Activated CD8-positive, alpha-beta memory T cell treated with anti-CD3 and anti-CD28 coated beads for 1 hour (primary cell): ENCODE results near the gene CROCC2.

Source experiments
- DNase-seq, 2 donors: peaks; one replicate each; pipeline ENCODE4 v3.0.0-alpha.2; 2020; ENCODE audit warnings: low read depth in 1 of 2; ENCODE audit errors: extremely low read depth in 1 of 2

CROCC2 gene

DNA sequence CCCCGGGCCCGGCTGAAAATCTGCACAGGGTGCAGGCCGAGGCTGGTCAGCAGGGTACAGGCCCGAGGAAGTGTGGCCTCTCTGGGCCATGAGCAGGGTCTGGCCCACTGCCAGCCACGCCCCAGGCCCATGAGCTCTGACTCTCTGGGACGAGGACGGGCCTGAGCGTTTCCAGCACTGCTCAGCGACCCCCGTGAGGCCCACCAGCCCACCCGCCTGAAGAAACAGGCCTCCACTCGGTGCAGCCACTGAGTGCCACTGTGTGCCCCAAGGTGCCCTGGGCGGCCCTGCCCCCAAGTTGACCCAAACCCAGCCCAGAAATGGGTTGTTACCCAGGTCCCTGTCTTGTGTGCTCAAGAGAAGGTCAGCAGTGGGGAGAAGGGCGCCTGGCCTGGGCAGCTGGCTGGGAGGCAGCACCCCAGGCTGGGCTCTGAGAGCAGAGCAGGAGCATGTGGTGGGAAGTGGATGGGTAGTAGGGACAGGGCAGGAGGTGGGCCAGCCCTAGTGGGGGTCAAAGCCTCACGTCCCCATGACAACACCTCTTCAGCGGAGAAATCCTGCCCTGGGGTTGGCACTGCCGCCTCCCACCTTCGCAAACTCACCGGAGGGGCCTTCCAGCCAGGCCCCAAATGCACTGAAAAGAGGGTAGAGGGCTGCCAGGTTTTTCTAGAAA lies 90.2 kb downstream of the CROCC2 start:
- DNase-seq, result no peak

DNA sequence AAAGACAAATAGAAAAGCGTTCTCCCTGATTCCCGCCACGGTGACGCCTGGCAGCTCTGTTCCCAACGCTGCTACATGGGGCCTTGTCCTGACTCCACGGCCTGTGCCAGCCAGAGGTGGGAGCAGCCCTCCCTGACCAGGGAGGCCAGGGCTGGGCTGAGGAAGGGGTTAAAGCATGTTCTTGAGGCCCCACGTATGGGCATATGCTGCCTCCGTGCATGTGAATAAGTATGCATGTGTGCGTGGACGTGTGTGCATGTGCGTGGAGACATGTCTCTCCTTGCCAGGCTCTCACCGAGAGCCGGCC lies 90.7 kb downstream of the CROCC2 start:
- DNase-seq, result no peak

DNA sequence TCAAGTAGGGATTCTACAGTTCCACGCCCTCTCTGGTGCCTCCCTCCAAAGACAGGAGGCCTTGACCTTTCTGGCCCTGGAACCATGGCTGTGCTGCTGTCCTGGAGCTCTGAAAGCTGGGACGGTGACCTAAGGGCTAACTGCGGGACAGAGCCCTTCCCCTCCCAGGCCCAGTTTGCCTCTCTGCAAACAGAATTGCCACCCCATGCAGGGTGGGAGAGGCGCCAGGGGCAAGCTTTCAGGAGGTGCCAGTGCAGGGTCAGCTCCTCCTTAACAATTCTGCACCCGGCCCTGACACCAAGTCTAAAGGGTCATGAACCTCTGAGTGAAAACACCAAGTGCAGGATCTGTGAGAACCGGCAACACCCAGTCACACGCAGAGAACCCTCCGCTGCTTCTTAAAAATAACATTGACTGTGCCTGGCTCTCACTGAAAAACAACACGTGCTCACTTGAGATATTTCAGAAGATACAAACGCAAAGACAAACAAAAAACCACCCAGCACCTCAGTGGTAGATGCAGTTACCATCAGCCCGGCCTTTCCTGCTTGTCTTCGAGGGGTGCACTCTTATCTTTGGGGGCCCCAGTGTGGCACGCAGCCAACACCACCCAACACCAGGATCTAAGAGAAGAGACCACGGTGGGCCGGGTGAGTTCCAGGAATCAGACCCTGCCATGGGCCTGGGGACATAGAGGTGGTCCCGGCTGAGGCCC lies 91.2 kb downstream of the CROCC2 start:
- DNase-seq, result no peak

DNA sequence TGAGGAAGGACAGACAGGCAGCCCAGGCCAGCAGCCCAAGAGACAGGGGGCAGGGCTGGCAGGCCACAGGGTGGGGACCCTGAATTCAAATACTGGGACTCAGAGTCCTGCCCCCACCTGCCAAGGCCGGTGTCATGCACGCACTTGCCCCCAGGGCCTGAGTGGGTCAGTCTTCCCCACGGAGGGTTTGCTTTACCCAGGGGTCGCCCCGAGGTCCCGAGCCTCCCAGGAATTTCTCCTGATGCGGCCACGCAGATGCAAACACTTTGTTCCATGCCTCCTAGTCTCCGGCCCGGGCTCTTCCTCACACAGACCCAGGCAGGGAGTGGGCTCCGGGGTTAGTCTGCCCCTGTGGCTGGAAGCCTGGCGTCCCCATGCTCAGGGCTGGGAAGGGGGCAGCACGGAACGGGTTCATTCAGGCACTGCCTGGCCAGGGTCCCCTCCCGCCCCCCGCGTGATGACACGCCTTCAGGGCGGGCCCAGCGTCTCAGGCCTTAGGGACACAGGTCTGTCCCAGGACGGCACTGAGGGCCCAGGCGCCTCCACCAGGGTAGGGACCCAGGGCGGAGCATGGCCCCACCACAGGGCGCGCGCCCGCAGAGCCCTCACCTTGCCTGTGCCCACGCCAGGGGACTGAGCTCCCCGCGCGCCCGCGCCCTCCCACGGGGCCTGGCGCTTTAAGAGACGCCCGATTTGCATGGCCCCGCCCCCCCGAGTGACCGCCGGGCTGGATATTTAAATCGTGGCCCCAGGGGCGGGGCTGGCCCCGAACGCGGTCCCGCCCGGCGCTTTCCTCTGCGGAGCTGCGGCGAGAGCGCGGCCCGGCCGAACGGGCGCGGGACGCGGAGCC lies 91.9 kb downstream of the CROCC2 start, which contains the start of gene SNED1:
TSS of gene SNED1 (plus strand) at position 763 of the 850 bp plus-strand sequence. CDS start 220 bp downstream, outside the sequence.
- DNase-seq, result peak in 1 of 2 donors; percentile 63

DNA sequence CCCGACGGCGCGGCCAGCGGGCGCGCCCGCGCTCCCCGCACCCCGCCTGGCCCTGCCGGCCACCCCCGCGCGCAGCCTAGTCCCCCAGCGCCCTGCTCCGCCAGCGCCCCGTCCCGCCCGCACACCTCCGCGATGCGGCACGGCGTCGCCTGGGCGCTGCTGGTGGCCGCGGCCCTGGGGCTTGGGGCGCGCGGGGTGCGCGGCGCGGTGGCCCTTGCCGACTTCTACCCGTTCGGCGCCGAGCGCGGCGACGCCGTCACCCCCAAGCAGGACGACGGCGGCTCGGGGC lies 92.5 kb downstream of the CROCC2 start:
- DNase-seq, result no peak

DNA sequence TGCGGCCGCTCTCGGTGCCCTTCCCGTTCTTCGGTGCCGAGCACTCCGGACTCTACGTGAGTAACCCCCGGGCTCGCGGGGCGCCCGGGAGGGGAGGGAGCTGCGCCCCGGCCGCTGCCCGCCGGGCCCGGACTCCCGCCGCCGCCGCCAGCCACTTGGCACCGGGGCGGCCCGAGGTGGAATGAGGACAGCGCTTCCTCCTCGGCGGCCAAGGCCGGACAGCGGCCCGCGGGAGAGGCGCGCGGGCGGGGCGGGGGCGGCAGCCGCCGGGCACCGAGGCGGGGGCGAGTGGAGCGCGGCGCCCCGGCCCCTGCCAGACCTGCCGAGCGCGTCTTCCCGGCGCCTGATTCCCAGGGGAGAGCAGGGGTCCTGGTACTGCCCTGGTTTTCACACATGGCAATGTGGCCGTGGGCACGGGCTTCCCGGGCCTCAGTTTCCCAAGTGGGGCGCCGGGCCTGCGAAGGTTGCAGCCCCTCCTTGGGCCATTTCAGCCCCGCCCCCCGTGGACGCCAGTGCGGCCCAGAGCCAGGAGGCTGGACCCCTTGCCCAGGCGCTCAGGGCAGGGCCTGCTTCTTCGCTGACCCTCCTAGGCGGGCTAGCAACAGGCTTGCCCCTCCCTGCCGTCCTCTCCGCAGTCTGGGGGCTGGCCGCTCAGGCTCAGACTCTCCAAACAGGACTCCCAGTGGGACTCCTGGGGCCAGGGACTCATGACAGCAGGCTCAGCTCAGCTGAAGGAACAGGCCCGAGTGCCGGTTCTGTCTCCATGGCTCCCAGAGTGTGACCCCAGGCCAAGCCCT lies 93.1 kb downstream of the CROCC2 start:
- no peak for DNase-seq

DNA sequence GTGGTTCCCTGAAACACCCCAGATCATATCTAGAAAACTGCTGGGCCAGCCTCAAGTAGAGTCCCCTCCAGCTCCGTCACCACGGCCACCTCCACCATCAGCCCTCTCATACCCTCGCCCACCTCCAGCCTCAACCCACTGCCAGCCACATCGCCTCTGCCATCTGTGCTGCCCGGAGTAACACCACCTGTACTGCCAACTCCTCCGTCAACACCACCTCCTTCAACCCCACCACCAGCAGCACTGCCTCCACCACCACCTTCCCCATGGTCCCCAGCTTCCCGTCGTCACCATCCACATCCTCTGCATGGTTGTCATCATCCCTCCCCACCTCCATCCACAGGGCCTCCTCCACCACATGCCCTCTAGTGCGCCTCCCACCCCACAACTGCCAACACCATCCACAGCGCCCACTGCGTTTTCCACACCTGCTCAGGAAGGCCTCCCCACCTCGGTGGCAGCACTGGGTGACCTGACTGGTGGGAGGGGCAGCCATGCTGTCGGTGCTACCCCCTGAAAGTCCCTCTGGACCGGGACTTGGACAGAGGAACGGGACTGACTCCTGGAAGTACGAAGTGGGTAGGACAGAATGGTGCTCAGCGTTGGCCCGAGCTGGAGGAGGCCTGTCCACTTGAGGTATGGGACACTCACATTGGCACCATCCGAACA lies 93.9 kb downstream of the CROCC2 start:
- DNase-seq, result no peak

DNA sequence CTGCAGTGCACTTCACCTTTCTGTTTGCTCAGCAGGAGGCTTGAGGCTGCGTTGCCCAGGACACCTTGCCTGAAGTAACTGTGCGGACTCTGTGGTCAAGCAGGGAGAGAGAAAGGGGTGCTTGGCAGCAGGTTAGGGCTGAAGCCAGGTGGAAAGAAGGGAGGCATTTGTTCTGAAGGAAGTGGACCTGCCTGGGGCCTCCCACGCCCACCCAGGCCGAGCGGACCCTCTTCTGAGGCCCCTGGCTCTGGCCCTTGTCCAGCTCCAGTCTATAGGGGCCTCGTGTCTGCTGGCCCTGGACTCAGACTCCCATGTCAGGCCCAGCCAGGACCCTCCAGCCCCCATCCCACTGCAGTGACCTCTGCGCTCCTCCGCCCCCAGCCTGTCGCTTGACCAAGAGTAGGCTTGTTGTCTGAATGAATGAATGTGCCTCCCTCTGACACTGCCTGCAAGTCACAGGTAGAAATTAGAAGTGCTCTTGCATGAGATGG lies 94.7 kb downstream of the CROCC2 start:
- no peak for DNase-seq

DNA sequence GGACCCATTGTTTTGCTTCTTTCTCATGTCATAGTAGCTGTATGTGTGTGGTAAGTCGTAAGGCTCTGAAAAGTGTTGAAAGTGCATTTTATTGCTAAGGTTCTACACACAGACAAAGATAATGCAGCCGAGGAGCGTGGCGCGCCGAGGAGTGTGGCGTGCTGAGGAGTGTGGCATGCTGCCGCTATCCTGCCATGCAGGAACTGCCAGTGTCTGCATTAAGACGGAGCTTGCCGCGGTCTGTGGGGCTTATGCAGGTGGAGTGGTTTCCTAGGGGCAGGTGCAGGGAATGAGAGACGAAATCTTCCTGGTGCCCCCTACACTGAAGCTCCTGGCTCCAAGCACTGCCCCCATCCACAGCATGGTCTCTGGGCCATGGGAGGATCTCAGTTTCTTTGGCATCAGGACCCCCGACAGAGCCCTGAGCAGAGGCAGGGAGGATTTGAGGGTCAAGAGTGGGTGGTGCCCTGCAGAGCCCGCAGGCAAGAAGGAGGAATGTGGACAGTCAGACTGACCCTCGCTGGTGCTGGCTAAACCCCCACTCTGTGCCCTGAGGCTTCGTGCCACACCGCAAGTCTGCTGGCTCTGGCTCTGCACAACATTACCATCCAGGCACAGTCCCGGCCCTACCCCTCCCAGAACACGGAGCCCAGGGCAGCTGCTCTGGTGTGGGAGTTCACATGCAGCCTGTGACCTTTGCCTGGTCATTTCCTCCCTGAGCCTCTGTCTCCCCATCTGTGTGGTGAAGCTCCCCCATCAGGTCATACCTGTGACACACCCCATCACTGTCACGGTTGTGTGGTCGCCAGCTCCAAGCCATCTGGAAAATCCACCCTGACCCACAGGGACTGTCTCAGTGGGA lies 95.5 kb downstream of the CROCC2 start:
- no peak for DNase-seq

DNA sequence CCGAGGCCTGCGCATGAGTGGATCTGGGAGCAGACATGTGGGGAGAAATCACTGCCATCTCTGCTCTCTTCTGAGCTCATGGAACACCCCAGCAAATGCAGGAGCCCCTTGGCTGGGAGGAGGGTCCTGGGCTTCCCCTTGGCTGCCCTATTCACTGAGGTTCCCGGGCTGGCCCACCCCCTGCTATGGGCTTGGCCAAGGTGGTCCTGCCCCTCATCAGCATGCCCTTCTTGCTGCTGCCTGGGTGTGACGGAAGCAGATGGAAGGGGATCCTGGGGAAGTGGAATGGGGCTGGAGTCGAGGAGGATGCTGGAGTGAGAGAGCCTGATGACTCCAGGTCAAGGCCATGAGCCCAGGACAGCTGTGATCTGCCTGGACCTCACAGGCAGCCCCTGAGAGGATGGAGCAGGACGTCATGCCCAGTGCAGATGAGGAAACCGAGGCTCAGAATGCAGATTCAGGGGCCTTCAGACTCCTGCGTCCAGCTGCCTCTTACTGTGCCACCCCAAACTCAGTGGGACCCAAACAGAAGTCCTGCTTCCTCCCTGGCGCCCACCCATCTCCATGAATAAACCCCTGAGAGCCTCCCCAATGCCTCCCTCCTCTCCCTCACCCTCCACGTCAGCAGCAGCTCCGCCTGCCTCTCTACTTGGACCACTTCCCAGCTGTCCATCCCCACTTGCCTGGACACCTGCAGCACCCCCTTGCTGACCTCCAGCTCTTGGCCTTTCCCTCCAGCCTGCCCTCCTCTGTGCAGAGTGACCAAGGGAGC lies 96.3 kb downstream of the CROCC2 start:
- no peak for DNase-seq

DNA sequence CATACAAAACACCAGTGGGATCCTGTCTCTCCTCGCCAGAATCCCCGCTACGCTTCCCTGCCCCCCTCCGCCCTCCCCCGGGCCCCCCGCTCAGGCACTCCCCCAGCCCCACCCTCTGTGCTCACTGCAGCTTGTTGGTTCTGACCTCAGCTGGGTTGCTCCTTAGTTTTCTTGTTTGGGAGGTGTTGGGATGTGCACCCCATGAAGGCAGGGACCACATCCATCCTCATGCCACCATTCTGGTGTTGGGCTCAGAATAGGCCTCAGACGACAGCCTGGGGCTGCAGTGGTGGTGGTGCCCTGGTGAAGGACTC lies 96.9 kb downstream of the CROCC2 start:
- no peak for DNase-seq

DNA sequence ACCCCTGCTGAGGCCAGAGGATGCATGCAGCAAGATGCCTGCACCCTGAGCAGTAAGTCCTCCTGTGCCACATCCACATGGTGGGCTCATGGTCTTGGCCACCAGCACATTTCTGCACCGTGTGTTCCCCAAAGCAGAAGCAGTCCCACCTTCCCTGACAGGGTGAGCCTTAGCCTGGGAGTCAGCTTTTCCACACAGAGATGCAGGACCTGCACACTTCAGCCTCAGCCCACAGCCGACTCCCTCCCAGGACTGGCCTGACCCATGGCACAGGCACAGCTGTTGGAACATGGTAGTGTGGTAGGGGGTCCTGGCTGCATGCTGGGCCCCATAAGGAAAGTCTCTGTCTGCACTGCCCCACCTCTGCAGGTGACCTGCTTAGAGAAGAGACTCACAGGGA lies 97.2 kb downstream of the CROCC2 start:
- DNase-seq, result no peak

DNA sequence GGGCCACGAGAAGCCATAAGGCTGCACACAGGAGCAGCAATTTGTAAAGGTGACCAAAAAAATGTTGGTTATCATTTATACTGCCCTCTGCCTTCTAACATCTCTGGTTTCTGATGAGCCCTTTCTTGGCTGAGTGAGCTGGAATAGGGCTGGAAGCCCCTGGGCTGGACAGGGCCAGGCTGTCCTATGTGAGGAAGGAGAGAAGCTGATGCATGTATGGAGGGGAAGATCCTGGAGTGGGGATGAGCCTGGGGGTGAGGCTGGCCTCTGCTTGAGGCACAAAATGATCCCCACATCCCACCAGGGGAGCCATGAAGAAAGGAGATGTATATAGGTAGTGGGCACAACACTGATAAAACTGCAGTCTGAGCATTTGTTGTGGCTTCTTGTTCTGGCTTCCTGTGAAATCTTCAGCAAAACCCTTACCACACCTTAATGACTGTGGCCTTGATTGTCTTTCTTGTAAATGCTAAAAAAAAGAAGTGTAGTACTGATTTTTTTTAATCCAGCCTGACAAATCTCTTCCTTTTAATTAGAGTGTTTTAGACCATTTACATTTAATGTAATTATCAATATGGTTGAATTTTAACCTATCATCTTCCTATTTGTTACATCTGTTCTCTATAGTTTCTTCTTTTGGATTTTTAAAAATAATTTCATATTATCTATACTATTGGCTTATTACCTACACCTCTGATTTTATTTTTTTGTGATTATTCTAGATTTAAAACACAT lies 97.9 kb downstream of the CROCC2 start:
- DNase-seq, result no peak

DNA sequence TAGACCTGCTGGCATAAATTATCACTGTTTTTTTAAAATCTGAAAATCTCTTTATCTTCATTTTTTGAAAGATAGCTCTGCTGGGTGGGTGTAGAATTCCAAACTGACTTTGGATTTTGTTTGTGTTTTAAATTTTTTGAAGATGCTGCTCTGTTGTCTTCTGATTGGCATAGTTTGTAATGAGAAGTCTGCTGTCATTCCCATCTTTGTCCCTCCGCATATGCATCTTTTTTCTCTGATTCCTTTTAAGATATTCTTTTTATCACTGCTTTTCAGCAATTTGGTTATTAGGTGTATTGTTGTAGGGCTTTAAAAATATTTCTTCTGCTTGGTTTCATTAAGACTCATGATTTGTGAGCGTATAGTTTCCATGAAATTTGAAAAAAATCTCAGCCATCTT lies 99.4 kb downstream of the CROCC2 start:
- no peak for DNase-seq

DNA sequence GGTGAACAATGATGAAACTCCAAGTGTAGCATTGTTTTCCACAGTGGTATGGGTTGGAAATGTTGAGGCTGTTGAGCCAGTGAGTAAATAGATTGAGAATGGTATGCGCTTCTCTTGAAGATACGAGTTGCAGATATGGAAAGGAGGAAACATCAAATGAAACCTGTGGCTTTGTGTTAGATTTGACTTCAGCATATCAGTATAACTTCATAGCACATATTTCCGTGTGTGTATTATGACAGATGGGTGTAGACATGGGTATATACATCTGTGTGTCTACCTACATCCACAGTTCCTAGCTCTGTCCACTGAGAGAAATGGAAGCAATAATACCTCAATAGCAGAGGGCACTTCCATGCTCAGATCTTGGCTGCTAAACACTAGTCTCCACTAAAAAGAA lies 100.3 kb downstream of the CROCC2 start:
- DNase-seq, result no peak

DNA sequence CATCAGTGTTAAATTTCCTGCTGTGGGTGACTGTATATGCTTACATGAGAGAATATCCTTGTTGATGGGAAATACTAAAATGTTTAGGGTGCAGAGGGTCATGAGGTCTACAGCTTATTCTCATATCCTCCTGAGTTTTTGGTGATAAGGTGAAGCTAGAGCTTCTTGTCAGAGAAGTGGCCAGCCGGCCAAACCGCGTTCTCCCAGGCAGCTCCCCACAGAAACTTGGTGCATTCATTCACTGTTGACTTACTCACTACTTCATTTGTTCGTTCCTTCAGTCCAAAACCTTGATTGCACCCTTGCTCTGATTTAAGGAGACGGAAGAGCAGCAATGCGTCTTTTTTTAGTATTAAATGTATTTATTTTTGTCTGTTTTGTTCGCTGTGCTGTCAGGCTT lies 101.0 kb downstream of the CROCC2 start:
- DNase-seq, result no peak

DNA sequence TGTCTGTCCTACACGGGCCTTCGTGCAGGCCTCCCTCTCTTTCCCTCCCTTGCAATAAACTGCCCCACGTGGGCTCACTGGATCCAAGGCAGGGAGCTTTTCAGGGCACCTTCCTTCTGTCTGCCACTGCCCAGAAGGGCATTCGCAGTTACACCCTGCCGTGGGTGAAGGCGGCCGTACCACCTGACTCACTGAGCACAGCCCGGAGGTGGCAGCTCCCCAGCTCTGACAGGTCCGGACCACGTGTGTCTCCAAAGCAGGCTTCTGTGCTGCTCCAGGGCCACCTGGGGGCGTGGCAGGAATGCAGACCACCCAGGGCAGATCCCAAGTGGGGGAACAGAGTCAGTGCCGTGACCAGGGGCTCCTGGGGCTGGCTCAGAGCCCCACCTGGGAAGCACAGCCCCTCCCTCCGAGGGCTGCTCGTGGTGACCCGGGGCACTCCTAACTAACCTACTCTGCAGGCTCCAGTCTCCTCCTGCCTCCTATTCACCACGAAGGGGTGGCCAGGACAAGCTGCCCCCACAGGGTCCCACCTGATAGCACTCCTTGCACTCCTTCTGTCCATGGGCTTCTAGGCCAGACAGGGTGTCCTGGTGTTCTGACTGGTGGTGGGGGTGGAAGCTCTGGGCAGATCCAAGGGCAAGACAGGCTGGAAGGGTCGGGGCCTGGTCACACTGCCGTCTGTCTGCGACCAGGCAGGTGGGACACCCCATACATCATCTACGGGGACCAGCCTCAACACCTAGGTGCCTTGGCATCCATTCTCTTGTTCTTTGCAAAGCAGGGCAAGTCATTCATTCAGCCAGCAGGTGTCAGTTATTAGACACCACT lies 102.0 kb downstream of the CROCC2 start:
- no peak for DNase-seq
